ENCODE data around the gene UNC45B.

- TF ChIP-seq CTCF (IDR thresholded peaks at IDR 0.05), result no peak
- no peak for TF ChIP-seq SIN3A (IDR thresholded peaks at IDR 0.05; ENCODE audit: borderline replicate concordance, low read depth, low read length)
- TF ChIP-seq JUND (IDR thresholded peaks at IDR 0.05), result no peak
- TF ChIP-seq SMC3 (IDR thresholded peaks at IDR 0.05; ENCODE audit: low read depth, low read length), result no peak
- TF ChIP-seq RCOR1 (IDR thresholded peaks at IDR 0.05; ENCODE audit: low read length), result no peak
- TF ChIP-seq, protein P1, sequence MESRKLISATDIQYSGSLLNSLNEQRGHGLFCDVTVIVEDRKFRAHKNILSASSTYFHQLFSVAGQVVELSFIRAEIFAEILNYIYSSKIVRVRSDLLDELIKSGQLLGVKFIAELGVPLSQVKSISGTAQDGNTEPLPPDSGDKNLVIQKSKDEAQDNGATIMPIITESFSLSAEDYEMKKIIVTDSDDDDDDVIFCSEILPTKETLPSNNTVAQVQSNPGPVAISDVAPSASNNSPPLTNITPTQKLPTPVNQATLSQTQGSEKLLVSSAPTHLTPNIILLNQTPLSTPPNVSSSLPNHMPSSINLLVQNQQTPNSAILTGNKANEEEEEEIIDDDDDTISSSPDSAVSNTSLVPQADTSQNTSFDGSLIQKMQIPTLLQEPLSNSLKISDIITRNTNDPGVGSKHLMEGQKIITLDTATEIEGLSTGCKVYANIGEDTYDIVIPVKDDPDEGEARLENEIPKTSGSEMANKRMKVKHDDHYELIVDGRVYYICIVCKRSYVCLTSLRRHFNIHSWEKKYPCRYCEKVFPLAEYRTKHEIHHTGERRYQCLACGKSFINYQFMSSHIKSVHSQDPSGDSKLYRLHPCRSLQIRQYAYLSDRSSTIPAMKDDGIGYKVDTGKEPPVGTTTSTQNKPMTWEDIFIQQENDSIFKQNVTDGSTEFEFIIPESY (IDR thresholded peaks at IDR 0.05; ENCODE audit: borderline replicate concordance, low read depth), result no peak
- TF ChIP-seq GATA2 (CRISPR knock-in tag; IDR thresholded peaks at IDR 0.05), result no peak
- TF ChIP-seq FOXM1 (IDR thresholded peaks at IDR 0.05; ENCODE audit: low read depth), result no peak
- TF ChIP-seq MAX (IDR thresholded peaks at IDR 0.05; ENCODE audit: low read depth), result no peak
- TF ChIP-seq, protein P2, sequence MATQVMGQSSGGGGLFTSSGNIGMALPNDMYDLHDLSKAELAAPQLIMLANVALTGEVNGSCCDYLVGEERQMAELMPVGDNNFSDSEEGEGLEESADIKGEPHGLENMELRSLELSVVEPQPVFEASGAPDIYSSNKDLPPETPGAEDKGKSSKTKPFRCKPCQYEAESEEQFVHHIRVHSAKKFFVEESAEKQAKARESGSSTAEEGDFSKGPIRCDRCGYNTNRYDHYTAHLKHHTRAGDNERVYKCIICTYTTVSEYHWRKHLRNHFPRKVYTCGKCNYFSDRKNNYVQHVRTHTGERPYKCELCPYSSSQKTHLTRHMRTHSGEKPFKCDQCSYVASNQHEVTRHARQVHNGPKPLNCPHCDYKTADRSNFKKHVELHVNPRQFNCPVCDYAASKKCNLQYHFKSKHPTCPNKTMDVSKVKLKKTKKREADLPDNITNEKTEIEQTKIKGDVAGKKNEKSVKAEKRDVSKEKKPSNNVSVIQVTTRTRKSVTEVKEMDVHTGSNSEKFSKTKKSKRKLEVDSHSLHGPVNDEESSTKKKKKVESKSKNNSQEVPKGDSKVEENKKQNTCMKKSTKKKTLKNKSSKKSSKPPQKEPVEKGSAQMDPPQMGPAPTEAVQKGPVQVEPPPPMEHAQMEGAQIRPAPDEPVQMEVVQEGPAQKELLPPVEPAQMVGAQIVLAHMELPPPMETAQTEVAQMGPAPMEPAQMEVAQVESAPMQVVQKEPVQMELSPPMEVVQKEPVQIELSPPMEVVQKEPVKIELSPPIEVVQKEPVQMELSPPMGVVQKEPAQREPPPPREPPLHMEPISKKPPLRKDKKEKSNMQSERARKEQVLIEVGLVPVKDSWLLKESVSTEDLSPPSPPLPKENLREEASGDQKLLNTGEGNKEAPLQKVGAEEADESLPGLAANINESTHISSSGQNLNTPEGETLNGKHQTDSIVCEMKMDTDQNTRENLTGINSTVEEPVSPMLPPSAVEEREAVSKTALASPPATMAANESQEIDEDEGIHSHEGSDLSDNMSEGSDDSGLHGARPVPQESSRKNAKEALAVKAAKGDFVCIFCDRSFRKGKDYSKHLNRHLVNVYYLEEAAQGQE (IDR thresholded peaks at IDR 0.05; ENCODE audit: low read depth, low read length), result no peak
These were observed 36.7 kb downstream of the UNC45B start for GRCh38 chr17:35184274-35184673.
